Retina (tissue), 1 donor: ENCODE data around the gene KLHL8.

ENCODE experiments used
- DNase-seq: peaks from one replicate; pipeline ENCODE4 v3.0.0-alpha.2; 2016

The KLHL8 gene

DNA sequence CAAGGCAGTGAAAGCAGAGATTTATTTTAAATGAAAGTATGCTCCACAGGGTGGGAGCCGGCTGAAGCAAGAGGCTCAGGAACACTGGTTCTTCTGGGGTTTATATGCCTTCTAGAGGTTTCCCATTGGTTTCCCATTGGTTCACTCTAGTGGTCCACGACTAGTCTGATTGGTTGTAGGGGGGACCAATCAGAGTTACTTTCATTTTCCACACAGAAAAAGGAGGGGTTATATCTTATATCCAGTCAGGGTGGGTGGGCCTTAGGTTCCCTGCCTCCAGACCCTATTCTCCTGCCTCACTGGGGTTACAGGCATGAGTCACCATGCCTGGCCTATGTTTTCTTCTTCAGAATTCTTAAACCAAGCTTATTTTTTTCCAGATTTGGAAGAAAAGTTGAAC lies 101.6 kb downstream of the KLHL8 start:
- DNase-seq: no peak

DNA sequence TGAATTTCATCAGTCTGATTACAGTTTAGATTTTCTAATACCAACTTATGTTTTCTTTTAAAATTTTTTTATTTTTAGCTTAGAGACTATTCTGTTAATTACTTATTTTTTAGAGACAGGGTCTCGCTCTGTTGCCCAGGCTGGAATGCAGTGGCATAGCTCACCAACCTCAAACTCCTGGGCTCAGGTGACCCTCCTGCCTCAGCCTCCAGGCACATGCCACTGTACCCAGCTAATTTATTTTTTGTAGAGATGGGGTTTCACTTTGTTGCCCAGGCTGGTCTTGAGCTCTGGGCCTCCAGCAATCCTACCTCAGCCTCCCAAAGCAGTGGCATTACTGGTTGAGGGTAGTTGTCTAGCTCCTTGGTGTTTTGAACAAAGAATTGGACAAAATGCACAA lies 102.0 kb downstream of the KLHL8 start:
- DNase-seq: no peak

DNA sequence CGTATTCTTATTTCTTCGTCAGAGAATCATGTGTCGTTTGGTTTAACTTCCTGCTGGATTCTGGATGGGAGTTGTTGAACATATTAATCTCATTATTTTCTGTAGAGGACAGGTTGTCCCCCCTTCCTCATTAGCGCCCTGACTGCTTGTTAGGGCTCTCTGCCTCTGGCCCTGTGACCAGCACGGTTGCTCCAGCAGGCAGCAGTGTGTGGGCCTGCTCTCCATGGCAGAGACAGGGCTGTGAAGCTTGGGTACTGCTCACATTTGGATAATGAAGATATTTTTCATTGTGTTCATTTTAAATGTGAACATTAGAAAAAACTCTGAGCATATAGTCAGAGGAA lies 102.7 kb downstream of the KLHL8 start:
- DNase-seq: peak; percentile 63

DNA sequence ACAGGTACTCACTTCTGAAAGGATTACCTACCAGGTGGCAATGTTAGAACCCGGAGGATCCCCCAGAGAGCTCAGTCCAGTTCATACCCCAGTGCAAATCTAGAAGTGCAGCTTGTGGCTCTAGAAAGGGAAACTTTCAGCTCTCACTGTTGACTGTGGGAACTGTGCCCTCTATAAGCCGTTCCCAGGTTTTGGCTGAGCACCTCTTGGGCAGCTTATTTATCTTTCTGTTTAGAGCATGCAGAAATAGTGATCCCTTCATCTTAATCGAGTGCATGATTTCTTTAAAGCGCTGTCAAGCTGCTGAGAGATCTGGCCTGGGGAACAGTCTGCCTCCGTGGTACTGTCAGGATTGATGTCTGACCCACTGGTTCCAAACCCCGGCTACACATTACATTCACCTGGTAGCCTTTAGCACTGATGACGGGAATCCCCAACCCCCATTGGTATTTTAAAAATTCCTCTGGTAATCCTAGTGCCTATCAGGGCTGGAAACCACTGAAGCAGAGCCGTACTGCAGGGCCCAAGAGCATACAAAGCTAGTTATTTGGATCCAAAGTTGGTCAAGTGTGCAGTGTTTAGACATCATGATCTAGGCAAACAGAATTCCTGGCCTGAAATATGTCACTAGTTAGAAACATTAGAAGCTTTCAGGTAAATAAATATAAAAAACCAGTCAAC lies 103.2 kb downstream of the KLHL8 start:
- DNase-seq: peak; percentile 58

DNA sequence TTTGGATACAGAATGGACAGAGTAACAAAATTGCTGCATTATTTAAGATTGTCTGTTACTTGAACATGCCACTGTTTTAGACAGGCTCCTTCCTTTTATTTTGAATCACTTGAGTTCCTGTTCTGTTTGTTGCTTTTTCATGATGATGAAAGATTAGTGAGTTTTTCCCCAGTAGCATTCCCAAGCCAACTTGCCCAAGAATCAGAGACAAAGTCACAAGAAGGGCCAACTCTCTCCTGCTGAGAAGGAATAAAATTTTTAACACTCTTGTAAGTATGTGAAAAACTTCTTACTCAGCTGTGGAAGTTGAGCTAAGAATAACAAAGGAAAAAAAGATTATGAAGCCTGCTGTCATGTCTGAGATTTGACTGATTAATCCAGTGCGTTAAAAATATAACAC lies 104.2 kb downstream of the KLHL8 start:
- no peak for DNase-seq

DNA sequence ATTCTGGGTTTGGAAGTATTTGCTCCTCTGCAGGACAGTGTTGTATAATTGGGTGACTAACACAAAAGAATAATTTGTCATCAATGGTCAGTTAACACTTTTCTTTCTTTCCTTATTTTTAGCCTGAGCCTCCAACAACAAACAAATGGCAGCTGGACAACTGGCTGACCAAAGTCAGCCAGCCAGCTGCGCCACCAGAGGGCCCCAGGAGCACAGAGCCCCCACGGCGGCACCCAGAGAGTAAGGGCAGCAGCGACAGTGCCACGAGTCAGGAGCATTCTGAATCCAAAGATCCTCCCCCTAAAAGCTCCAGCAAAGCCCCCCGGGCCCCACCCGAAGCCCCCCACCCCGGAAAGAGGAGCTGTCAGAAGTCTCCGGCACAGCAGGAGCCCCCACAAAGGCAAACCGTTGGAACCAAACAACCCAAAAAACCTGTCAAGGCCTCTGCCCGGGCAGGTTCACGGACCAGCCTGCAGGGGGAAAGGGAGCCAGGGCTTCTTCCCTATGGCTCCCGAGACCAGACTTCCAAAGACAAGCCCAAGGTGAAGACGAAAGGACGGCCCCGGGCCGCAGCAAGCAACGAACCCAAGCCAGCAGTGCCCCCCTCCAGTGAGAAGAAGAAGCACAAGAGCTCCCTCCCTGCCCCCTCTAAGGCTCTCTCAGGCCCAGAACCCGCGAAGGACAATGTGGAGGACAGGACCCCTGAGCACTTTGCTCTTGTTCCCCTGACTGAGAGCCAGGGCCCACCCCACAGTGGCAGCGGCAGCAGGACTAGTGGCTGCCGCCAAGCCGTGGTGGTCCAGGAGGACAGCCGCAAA lies 106.0 kb downstream of the KLHL8 start:
- DNase-seq: no peak

DNA sequence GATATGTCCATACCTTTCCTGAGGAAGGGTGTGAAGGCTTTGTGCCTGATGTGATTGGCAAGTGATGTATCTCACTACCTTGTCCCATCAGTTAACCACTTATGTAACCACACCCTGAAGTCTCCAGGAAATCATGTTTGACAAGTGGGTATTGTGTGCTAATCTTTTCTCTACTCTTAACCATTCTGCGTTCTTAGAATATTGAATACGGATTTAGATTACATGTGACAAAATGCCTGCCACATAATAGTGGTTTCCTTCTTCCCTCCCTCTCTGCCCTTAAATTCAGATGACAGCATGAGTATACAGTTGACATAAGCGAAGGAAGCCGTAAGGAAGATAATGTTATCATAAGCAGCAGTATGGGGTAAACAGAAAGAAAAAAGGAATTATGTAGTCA lies 108.4 kb downstream of the KLHL8 start:
- no peak for DNase-seq
